ENCODE results near the gene CCDC85B.

CCDC85B gene

GRCh38 chr11:65912845-65913244 lies 22.4 kb downstream of the CCDC85B start:
- no peak for DNase-seq

- DNase-seq: no peak
These were observed 24.8 kb downstream of the CCDC85B start for GRCh38 chr11:65915101-65915820.

GRCh38 chr11:65915821-65916251 lies 25.4 kb downstream of the CCDC85B start:
- DNase-seq: no peak

GRCh38 chr11:65916391-65916790 lies 25.9 kb downstream of the CCDC85B start:
- DNase-seq: no peak

GRCh38 chr11:65917077-65917433 lies 26.6 kb downstream of the CCDC85B start:
- DNase-seq: no peak

GRCh38 chr11:65917434-65918210 lies 27.1 kb downstream of the CCDC85B start:
- DNase-seq: no peak

GRCh38 chr11:65918211-65919140 lies 28.0 kb downstream of the CCDC85B start, which contains the start of gene C11orf68:
Gene C11orf68 (minus strand): TSS chr11:65919062. CDS start chr11:65919031, 31 bp downstream.
- no peak for DNase-seq

GRCh38 chr11:65919141-65919572 lies 28.7 kb downstream of the CCDC85B start, which contains the start of gene DRAP1:
Gene DRAP1 (plus strand): TSS chr11:65919426. CDS start chr11:65919502, 76 bp downstream.
- peak; percentile 91 for DNase-seq

GRCh38 chr11:65919573-65920371 lies 29.3 kb downstream of the CCDC85B start:
- no peak for DNase-seq

- DNase-seq: no peak
These were observed 29.9 kb downstream of the CCDC85B start for GRCh38 chr11:65920372-65920802.

GRCh38 chr11:65921033-65921555 lies 30.6 kb downstream of the CCDC85B start:
- DNase-seq: no peak

GRCh38 chr11:65921876-65922275 lies 31.4 kb downstream of the CCDC85B start:
- no peak for DNase-seq

GRCh38 chr11:65922565-65922964 lies 32.1 kb downstream of the CCDC85B start:
- no peak for DNase-seq

GRCh38 chr11:65925397-65925796 lies 34.9 kb downstream of the CCDC85B start:
- no peak for DNase-seq

- no peak for DNase-seq
These were observed 37.5 kb downstream of the CCDC85B start for GRCh38 chr11:65927904-65928397.

GRCh38 chr11:65928667-65929066 lies 38.2 kb downstream of the CCDC85B start:
- no peak for DNase-seq

GRCh38 chr11:65931773-65932557 lies 41.5 kb downstream of the CCDC85B start:
- DNase-seq: no peak

GRCh38 chr11:65932558-65932919 lies 42.1 kb downstream of the CCDC85B start:
- no peak for DNase-seq

GRCh38 chr11:65934014-65934413 lies 43.5 kb downstream of the CCDC85B start:
- DNase-seq: no peak

GRCh38 chr11:65937766-65938165 lies 47.3 kb downstream of the CCDC85B start:
- DNase-seq: no peak

All from NCI-H1694 treated with DMSO at 0.1 percent for 48 hours (cell line).